Retinal pigment epithelial cell (primary cell): ENCODE data around the gene DLEU7.
A peak's percentile ranks its signal among the peaks of the same experiment; 100 is the strongest.

Experiments
- DNase-seq: peaks from one replicate; pipeline ENCODE4 v3.0.0-alpha.2; 2010; ENCODE audit warnings: low read depth
- H3K4me3 ChIP-seq: 2 replicates; pipeline ENCODE4 v1.5.1; 2011; ENCODE audit warnings: mild to moderate bottlenecking, low read length, control low read depth, moderate library complexity
- CTCF ChIP-seq: conservative IDR thresholded peaks from 2 replicates; pipeline ENCODE4 v1.5.1; 2011; ENCODE audit warnings: low read depth, low read length, control low read depth, inconsistent platforms

DLEU7 gene

DNA sequence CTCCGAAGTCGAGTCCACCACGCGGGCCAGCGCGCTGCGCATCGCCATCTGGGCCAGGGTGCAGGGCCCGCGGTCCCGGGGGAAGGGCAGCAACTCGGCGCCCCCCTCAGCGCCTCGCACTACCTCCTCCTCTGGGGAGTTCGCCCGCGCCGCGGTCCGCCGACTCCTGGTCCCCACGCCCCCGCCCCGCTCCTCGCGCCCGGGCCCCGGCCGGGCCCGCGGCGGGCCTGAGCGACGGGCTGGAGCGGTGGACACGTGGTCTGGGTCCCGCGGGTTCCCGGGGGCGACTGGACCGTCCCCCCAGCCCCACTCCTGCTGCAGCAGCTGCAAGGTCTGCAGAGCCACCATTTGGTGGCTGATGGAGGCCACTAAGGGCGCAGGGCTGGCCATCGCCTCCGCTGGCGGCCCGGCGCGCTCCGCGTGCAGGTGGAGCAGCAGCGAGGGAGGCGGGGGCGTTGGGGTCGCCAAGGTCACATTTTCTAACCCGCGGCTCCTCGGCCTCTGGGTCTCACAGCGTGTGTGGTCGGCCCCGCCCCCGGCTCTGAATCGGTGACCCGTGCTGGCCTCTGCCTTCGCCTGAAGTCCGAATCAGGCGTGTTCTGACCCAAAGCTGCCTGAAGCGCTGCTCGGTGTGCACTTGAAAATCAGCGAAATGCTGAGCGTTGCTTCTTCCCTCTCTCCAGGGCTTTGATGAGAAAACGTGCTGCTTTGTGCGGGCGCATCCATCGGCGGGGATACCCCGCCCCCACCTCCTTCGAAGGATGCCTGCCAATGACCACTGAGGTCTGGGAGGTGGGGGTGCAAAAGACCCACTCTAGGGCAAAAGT, at the start of gene DLEU7:
Gene DLEU7, minus strand, starts transcription at position 436 of the 827 bp plus-strand sequence. Its CDS starts 46 bp downstream, at position 390.
- peak within 1 kb of the TSS; percentile 16 for H3K4me3 ChIP-seq
- no peak for TF ChIP-seq CTCF

DNA sequence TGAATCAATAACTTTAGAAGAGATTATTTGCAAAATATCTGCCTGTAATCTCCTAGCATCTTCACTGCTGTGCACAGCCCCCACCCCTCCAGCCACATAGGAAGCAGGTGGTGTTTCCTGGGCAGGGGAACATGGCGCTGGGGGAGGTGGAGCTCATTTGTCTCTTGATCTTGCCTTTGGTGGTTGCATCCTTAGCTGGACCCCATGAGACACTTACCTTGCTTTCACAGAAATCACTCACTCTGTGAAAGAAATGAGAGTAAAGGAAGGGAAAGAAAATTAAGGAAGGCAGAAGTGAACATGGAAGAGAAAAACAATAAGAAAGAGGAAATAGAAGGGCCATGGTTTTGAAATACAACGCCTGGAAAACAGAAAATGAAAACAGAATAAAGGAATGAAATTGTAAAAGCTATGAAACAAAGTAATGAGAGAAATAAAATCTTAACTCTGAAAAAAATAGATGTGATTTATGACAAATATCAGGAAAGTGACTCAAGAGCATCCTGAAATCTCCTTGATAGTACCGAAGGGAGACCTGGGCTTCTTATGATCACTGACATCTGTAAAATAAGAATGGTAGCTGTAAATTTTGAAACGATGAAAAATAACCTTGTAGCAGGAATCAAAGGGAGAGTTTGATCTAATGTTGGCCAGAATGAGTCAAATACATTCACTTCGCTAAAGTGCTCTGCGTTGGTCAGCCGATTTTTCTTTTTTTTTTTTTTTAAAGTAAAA, 48.9 kb upstream of the DLEU7 start:
- TF ChIP-seq CTCF, result no peak
- DNase-seq, result no peak
- no peak overlapping the region for H3K4me3 ChIP-seq

More for the DNA sequence above, at the start of gene DLEU7:
- DNase-seq, result no peak

DNA sequence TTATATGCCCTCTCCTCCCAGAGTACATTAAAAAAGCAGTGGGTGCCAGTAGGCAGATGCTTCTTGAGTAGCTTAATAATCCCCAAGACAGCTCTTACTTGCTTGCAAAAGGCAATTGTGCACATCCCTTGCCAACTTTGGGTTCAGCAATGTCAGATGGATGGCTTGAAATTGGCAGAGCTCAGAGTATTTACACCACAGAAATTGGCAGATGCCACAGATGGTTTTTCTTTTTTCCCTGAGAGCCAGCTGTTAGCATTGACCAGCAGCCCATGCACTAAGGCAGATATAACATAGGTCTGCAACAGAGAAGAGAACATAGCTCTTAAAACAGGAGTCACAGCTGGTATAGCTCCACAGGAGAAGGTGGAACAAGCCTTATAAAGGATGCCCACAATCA, 47.7 kb upstream of the DLEU7 start:
- no peak for TF ChIP-seq CTCF
- no peak overlapping the region for H3K4me3 ChIP-seq
- no peak for DNase-seq

DNA sequence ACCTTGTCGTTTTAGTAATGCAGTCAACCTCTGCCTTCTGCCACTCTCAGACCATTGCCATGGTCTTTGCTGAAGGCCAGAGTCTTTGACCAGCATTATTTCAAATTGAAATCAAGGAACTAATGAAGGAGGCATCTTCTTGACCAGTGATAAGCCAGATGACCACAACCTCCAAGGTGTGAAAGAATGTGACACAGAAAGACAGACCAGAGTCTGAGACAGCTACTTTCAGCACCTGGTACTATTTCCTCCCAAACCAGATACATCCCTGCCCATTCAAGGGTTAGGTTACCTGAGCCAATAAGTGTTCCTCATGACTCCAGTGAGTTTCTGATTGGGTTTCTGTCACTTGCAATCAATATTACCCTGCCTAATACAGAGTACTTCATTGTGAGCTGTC, 45.8 kb upstream of the DLEU7 start:
- TF ChIP-seq CTCF, result no peak
- no peak for DNase-seq
- no peak overlapping the region for H3K4me3 ChIP-seq

DNA sequence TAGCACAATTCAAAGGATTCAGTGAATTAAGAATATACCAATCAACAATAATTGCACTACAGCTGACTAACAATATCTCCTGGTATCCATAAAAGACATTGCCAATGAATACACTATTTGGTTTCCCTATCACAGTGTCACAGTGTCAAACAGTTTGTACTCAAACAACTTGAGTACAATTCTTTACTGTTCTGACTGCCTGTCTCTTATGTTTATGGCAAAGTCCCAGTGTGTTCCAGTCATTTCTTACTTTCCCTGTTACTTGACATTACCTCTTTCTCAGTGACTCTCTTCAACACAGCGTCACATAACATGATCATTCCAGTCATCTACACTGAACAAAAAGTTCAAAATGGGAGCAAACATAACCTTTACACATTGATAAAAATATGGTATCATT, 44.9 kb upstream of the DLEU7 start:
- no peak overlapping the region for H3K4me3 ChIP-seq
- no peak for TF ChIP-seq CTCF
- DNase-seq, result no peak

DNA sequence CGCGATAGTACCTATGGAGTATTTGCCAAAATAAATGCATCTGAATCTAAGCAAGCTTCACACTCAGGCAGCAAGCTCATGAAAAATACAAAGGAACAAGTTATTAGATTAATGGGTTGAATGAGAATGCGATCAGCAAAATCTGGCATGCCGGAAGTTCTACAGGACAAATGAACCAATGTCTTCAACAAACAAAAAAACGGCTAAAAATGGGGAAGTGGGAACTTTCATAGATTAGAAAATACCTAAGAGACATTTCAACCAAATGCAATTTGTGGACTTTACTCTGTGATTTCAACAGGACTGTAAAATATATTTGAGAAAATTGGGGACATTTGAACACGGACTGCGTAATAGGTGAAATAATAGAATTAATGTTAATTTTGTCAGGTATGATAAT, 43.7 kb upstream of the DLEU7 start:
- TF ChIP-seq CTCF, result no peak
- no peak overlapping the region for H3K4me3 ChIP-seq
- no peak for DNase-seq

- DNase-seq, result no peak
- no peak for TF ChIP-seq CTCF
- H3K4me3 ChIP-seq, result no peak overlapping the region
These were observed 40.8 kb upstream of the DLEU7 start for GRCh38 chr13:50884265-50884664.
